GM11168 (cell line): ENCODE results near the gene RRBP1.

Source experiments
- in situ Hi-C: fragments of 300-500 bp; cut with MboI; formaldehyde crosslinking; loops from one replicate; pipeline ENCODE4 v1.12.0; 2022; ENCODE audit warnings: low sequenced_read_pairs; ENCODE audit not compliant: unreplicated experiment

The RRBP1 gene

GRCh38 chr20:17640146-17640874 lies 41.7 kb downstream of the RRBP1 start:
- in situ Hi-C loops, result no loop called here

GRCh38 chr20:17638835-17639407 lies 43.1 kb downstream of the RRBP1 start:
- in situ Hi-C loops, result no loop called here

GRCh38 chr20:17637985-17638640 lies 43.9 kb downstream of the RRBP1 start:
- in situ Hi-C loops, result no loop called here

- in situ Hi-C loops, result no loop called here
Measured at GRCh38 chr20:17637413-17637780, 44.6 kb downstream of the RRBP1 start.

GRCh38 chr20:17636523-17637412 lies 45.3 kb downstream of the RRBP1 start:
- in situ Hi-C loops, result no loop called here

- in situ Hi-C loops, result no loop called here
Measured at GRCh38 chr20:17635332-17636244, 46.5 kb downstream of the RRBP1 start.

- in situ Hi-C loops, result no loop called here
Measured at GRCh38 chr20:17634661-17635331, 47.2 kb downstream of the RRBP1 start.

- in situ Hi-C loops, result no loop called here
Measured at GRCh38 chr20:17633850-17634500, 48.1 kb downstream of the RRBP1 start.

- in situ Hi-C loops, result no loop called here
Measured at GRCh38 chr20:17633221-17633849, 48.7 kb downstream of the RRBP1 start.

- in situ Hi-C loops, result no loop called here
Measured at GRCh38 chr20:17631576-17632319, 50.3 kb downstream of the RRBP1 start.

- in situ Hi-C loops, result no loop called here
Measured at GRCh38 chr20:17630806-17631195, 51.2 kb downstream of the RRBP1 start.

- in situ Hi-C loops, result no loop called here
Measured at GRCh38 chr20:17630151-17630805, 51.8 kb downstream of the RRBP1 start.

GRCh38 chr20:17629678-17630089 lies 52.4 kb downstream of the RRBP1 start:
- in situ Hi-C loops, result no loop called here

- in situ Hi-C loops, result no loop called here
Measured at GRCh38 chr20:17629025-17629424, 53.0 kb downstream of the RRBP1 start.

GRCh38 chr20:17628101-17628841 lies 53.8 kb downstream of the RRBP1 start:
- in situ Hi-C loops, result no loop called here
